CD4-positive, CD25-positive, alpha-beta regulatory T cell (primary cell): ENCODE measurements around the gene GMFB. TPM values are rescaled to one million over a fixed set of nuclear protein-coding genes. Genes with fewer than 3 reads are reported as not detected.

Source experiments
- ATAC-seq, 2 donors: fragments of 150-1000 bp; cut with Tn5 transposase; one replicate each; pipeline ENCODE4 v1.10.0; 2021; ENCODE audit warnings: low read depth in 2 of 2, moderate number of reproducible peaks in 2 of 2, moderate library complexity in 1 of 2
- DNase-seq, 3 donors: peaks; one replicate each; pipeline versions ENCODE4 v3.0.0 to v3.0.0-alpha.2; 2012 to 2022; ENCODE audit warnings: mixed read lengths in 1 of 3
- H3K27ac ChIP-seq: one replicate; pipeline ENCODE4 v1.7.0; 2013; ENCODE audit warnings: mild to moderate bottlenecking, low read length; ENCODE audit not compliant: insufficient read depth, poor library complexity, severe bottlenecking
- H3K27me3 ChIP-seq: one replicate; pipeline ENCODE4 v1.7.0; 2013; ENCODE audit warnings: low read length; ENCODE audit not compliant: control insufficient read depth, insufficient read depth
- H3K36me3 ChIP-seq: one replicate; pipeline ENCODE4 v1.7.0; 2013; ENCODE audit warnings: mild to moderate bottlenecking, low read length, moderate library complexity; ENCODE audit not compliant: control insufficient read depth, insufficient read depth
- H3K4me1 ChIP-seq: 2 replicates; pipeline ENCODE4 v1.7.0; 2013; ENCODE audit warnings: mild to moderate bottlenecking, low read length; ENCODE audit not compliant: insufficient read depth, control insufficient read depth, poor library complexity, severe bottlenecking
- H3K4me3 ChIP-seq: one replicate; pipeline ENCODE4 v1.7.0; 2013; ENCODE audit warnings: low read depth, mild to moderate bottlenecking, low read length, moderate library complexity
- H3K9me3 ChIP-seq, 2 experiments: 1 replicate in 1 of 2; 2 replicates in 1 of 2; pipeline ENCODE4 v1.7.0; 2013; ENCODE audit warnings: low read length in 2 of 2, mild to moderate bottlenecking in 1 of 2, moderate library complexity in 1 of 2; ENCODE audit not compliant: control insufficient read depth in 2 of 2
- H3K27ac Mint-ChIP-seq, 3 donors: one replicate each; pipeline ENCODE4 v1.8.0; 2020 to 2022; ENCODE audit warnings: mild to moderate bottlenecking in 3 of 3, mixed read lengths in 3 of 3, moderate library complexity in 2 of 3
- H3K27me3 Mint-ChIP-seq: one replicate; pipeline ENCODE4 v1.8.0; 2022; ENCODE audit warnings: mild to moderate bottlenecking, mixed read lengths
- H3K36me3 Mint-ChIP-seq: one replicate; pipeline ENCODE4 v1.8.0; 2020; ENCODE audit warnings: mixed read lengths
- H3K4me1 Mint-ChIP-seq, 4 donors: one replicate each; pipeline ENCODE4 v1.8.0; 2020 to 2022; ENCODE audit warnings: mixed read lengths in 4 of 4, mild to moderate bottlenecking in 1 of 4
- H3K4me3 Mint-ChIP-seq, 4 donors: one replicate each; pipeline ENCODE4 v1.8.0; 2020 to 2022; ENCODE audit warnings: mild to moderate bottlenecking in 4 of 4, mixed read lengths in 4 of 4, moderate library complexity in 3 of 4
- H3K9me3 Mint-ChIP-seq, 7 donors: one replicate each; pipeline ENCODE4 v1.8.0; 2020 to 2022; ENCODE audit warnings: mixed read lengths in 7 of 7, mild to moderate bottlenecking in 3 of 7, moderate library complexity in 2 of 7
- polyA plus RNA-seq, 4 donors: library from polyadenylated mRNA; unstranded; fragments of 300-500 nt; fragmentation: Illumina TruSeq; gene quantifications; one replicate each; pipeline ENCODE4 v1.2.3, GENCODE V29; 2021
- total RNA-seq: library from RNA; stranded (reverse); gene quantifications from one replicate; pipeline ENCODE4 v1.2.3, GENCODE V29; 2022

The GMFB gene
- total RNA-seq: 30.7 TPM
- 10 to 100 TPM; 16.3 to 25.9 (median 19.4) TPM for polyA plus RNA-seq

GRCh38 chr14:54488646-54489317 is at the start of gene GMFB:
GMFB (minus strand) TSS chr14:54488980; CDS start chr14:54488927, 53 bp downstream.
- H3K27ac ChIP-seq: peak within 1 kb of the TSS; percentile 85
- DNase-seq (peak; percentile 84 to 95 (median 88)), ATAC-seq (peak; percentile 96 to 97)
- Mint-ChIP-seq H3K4me3 (peak within 1 kb of the TSS; percentile 92 to 97 (median 93)), H3K27ac (peak within 1 kb of the TSS; percentile 96 to 99 (median 97)), H3K9me3 (peaks cover 0 to 3% (median 0%) of the 10 kb centered on the region in 7 donors), H3K4me1 (peaks cover 41 to 63% (median 51%) of the 10 kb centered on the region in 4 donors), H3K27me3 (peaks cover 4% of the 10 kb centered on the region), H3K36me3 (peaks cover 3% of the 10 kb centered on the region)
- H3K36me3 ChIP-seq: no peaks in the 10 kb centered on the region
- H3K4me1 ChIP-seq: peaks cover 46% of the 10 kb centered on the region
- no peaks in the 10 kb centered on the region for H3K27me3 ChIP-seq
- peak within 1 kb of the TSS; percentile 89 for H3K4me3 ChIP-seq
- H3K9me3 ChIP-seq: no peaks in the 10 kb centered on the region

- Histone ChIP-seq H3K4me3 (no peak overlapping the region), H3K27me3 (no peaks in the 10 kb centered on the region), H3K4me1 (no peaks in the 10 kb centered on the region), H3K9me3 (no peaks in the 10 kb centered on the region), H3K36me3 (peaks cover 26% of the 10 kb centered on the region), H3K27ac (no peak overlapping the region)
- no peak overlapping the region for H3K27ac Mint-ChIP-seq
- no peak overlapping the region for H3K4me3 Mint-ChIP-seq
- DNase-seq (no peak), ATAC-seq (no peak)
- peaks cover 0 to 6% (median 0%) of the 10 kb centered on the region in 4 donors for H3K4me1 Mint-ChIP-seq
- no peaks in the 10 kb centered on the region for H3K27me3 Mint-ChIP-seq
- peaks cover 25% of the 10 kb centered on the region for H3K36me3 Mint-ChIP-seq
- H3K9me3 Mint-ChIP-seq: peaks cover 0 to 2% (median 0%) of the 10 kb centered on the region in 7 donors
Measured at GRCh38 chr14:54538055-54538454, 49.3 kb upstream of the GMFB start.

- H3K4me3 ChIP-seq: no peak overlapping the region
- Mint-ChIP-seq H3K36me3 (peaks cover 27% of the 10 kb centered on the region), H3K27me3 (no peaks in the 10 kb centered on the region), H3K9me3 (peaks cover 0 to 2% (median 0%) of the 10 kb centered on the region in 7 donors), H3K4me1 (peaks cover 0 to 9% (median 3%) of the 10 kb centered on the region in 4 donors), H3K4me3 (no peak overlapping the region), H3K27ac (no peak overlapping the region)
- H3K27ac ChIP-seq: no peak overlapping the region
- no peaks in the 10 kb centered on the region for H3K4me1 ChIP-seq
- no peak for DNase-seq
- H3K27me3 ChIP-seq: no peaks in the 10 kb centered on the region
- H3K36me3 ChIP-seq: peaks cover 28% of the 10 kb centered on the region
- H3K9me3 ChIP-seq: no peaks in the 10 kb centered on the region
- no peak for ATAC-seq
Measured at GRCh38 chr14:54537651-54538050, 48.9 kb upstream of the GMFB start.

GRCh38 chr14:54535646-54536045 is 46.9 kb upstream of the GMFB start:
- Histone ChIP-seq H3K27me3 (no peaks in the 10 kb centered on the region), H3K4me1 (no peaks in the 10 kb centered on the region), H3K27ac (no peak overlapping the region), H3K9me3 (no peaks in the 10 kb centered on the region), H3K36me3 (peaks cover 32% of the 10 kb centered on the region), H3K4me3 (no peak overlapping the region)
- Mint-ChIP-seq H3K4me3 (no peak overlapping the region), H3K27ac (peak overlapping the region in 1 of 3 donors; percentile 68), H3K4me1 (peaks cover 0 to 17% (median 3%) of the 10 kb centered on the region in 4 donors), H3K9me3 (no peaks in the 10 kb centered on the region), H3K36me3 (peaks cover 28% of the 10 kb centered on the region), H3K27me3 (no peaks in the 10 kb centered on the region)
- DNase-seq: no peak
- no peak for ATAC-seq

- DNase-seq: no peak
- ATAC-seq: no peak
- no peaks in the 10 kb centered on the region for H3K9me3 Mint-ChIP-seq
- H3K27ac ChIP-seq: no peak overlapping the region
- no peaks in the 10 kb centered on the region for H3K27me3 ChIP-seq
- no peak overlapping the region for H3K4me3 ChIP-seq
- H3K4me3 Mint-ChIP-seq: no peak overlapping the region
- H3K9me3 ChIP-seq: no peaks in the 10 kb centered on the region
- H3K27me3 Mint-ChIP-seq: no peaks in the 10 kb centered on the region
- H3K4me1 Mint-ChIP-seq: peaks cover 0 to 17% (median 3%) of the 10 kb centered on the region in 4 donors
- peaks cover 25% of the 10 kb centered on the region for H3K36me3 Mint-ChIP-seq
- no peaks in the 10 kb centered on the region for H3K4me1 ChIP-seq
- no peak overlapping the region for H3K27ac Mint-ChIP-seq
- H3K36me3 ChIP-seq: peaks cover 32% of the 10 kb centered on the region
Measured at GRCh38 chr14:54535126-54535525, 46.3 kb upstream of the GMFB start.

- H3K27ac Mint-ChIP-seq: peak overlapping the region in 1 of 3 donors; percentile 56
Measured at GRCh38 chr14:54533100-54533499, 44.3 kb upstream of the GMFB start.

GRCh38 chr14:54532111-54533012 is 43.6 kb upstream of the GMFB start:
- ATAC-seq: no peak
- Mint-ChIP-seq H3K36me3 (peaks cover 15% of the 10 kb centered on the region), H3K9me3 (no peaks in the 10 kb centered on the region), H3K27ac (peak overlapping the region in 1 of 3 donors; percentile 56), H3K4me3 (no peak overlapping the region), H3K27me3 (no peaks in the 10 kb centered on the region), H3K4me1 (peaks cover 0 to 17% (median 3%) of the 10 kb centered on the region in 4 donors)
- no peaks in the 10 kb centered on the region for H3K4me1 ChIP-seq
- H3K27me3 ChIP-seq: no peaks in the 10 kb centered on the region
- DNase-seq: peak in 1 of 3 donors; percentile 18
- no peaks in the 10 kb centered on the region for H3K9me3 ChIP-seq
- no peak overlapping the region for H3K27ac ChIP-seq
- peaks cover 24% of the 10 kb centered on the region for H3K36me3 ChIP-seq
- H3K4me3 ChIP-seq: no peak overlapping the region

More at GRCh38 chr14:54533100-54533499, 44.3 kb upstream of the GMFB start:
- Mint-ChIP-seq H3K4me3 (no peak overlapping the region), H3K9me3 (no peaks in the 10 kb centered on the region), H3K4me1 (peaks cover 0 to 17% (median 3%) of the 10 kb centered on the region in 4 donors), H3K36me3 (peaks cover 15% of the 10 kb centered on the region), H3K27me3 (no peaks in the 10 kb centered on the region)
- DNase-seq (no peak), ATAC-seq (no peak)
- Histone ChIP-seq H3K27ac (no peak overlapping the region), H3K4me3 (no peak overlapping the region), H3K27me3 (no peaks in the 10 kb centered on the region), H3K9me3 (no peaks in the 10 kb centered on the region), H3K4me1 (no peaks in the 10 kb centered on the region), H3K36me3 (peaks cover 25% of the 10 kb centered on the region)
